Activated CD4-positive, CD25-positive, alpha-beta regulatory T cell (primary cell): ENCODE data around the gene RNF166.

Source experiments
- DNase-seq, 4 experiments: peaks; one replicate each; lab custom pipeline; 2025; lab: John Stamatoyannopoulos, UW

RNF166 gene

DNA sequence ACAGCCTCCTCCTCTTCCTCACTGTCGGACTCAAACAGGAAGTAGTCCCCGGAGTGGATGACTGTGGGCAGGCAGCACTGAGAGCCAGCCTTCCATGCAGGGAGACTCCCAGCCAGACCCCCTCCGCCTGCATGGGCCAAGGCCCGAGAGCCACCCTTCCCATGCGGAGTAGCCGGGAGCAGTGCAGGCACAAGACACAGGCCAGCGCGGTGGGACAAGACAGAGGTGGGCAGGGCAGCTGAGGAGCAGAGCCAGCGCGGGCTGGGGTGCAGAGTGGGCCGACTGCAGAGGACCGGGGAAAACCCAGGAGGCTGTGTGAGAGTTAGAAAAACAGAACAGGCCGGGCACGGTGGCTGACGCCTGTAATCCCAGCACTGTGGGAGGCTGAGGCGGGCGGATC is 17.7 kb upstream of the RNF166 start:
- DNase-seq, result no peak

DNA sequence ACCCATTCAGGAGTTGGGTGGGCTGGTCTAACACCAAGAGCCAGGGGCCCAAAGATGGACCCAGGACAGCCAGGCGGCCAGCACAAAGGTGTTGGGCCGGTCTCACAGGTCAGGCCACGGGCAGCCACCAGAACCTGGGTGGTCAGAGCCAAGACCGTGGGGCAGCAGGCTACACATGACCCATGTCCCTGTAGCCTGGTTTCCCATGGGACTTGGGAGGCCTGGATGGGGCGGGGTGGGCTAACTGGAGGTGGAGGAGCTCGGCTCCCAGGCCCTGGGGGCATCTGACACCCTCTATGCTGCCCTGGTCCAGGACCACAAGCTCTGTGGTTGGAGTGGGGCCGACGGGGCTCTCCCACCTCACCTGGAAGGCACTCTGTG is 17.3 kb upstream of the RNF166 start:
- DNase-seq, result no peak

DNA sequence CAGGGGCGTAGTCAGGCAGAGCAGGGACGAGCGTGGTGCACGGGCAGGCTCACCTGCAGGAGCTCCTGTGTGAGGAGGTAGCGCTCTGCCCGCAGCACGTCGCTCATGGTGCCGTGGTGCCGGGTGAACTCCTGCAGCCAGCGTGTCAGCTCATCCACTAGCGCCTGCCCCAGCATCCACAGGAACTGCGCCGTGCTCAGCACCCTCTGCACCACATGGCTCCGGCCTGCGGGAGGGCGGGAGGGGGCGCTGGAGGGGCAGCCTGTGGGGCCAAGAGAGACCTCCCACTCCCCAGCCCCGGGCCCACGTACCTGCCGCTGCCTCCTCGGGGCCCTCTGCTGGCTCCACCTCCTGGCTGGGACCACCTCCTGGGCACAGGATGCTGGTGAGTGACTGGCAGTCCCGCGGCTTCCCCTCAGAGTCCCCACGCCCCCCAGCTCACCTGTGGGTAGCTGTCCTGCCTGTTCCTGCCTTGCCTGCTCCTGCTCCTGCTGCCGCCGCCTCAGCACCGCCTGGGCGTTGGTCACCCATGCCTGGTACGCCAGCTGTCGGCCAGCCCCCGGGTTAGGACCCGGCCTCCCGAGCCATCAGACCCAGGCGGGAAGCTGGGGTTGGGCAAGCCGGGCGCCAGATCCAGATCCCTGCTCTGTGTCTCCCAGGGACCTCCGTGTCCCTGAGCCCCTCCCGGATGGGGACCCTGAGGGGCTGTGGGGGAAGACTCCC is 16.7 kb upstream of the RNF166 start:
- DNase-seq, result no peak

DNA sequence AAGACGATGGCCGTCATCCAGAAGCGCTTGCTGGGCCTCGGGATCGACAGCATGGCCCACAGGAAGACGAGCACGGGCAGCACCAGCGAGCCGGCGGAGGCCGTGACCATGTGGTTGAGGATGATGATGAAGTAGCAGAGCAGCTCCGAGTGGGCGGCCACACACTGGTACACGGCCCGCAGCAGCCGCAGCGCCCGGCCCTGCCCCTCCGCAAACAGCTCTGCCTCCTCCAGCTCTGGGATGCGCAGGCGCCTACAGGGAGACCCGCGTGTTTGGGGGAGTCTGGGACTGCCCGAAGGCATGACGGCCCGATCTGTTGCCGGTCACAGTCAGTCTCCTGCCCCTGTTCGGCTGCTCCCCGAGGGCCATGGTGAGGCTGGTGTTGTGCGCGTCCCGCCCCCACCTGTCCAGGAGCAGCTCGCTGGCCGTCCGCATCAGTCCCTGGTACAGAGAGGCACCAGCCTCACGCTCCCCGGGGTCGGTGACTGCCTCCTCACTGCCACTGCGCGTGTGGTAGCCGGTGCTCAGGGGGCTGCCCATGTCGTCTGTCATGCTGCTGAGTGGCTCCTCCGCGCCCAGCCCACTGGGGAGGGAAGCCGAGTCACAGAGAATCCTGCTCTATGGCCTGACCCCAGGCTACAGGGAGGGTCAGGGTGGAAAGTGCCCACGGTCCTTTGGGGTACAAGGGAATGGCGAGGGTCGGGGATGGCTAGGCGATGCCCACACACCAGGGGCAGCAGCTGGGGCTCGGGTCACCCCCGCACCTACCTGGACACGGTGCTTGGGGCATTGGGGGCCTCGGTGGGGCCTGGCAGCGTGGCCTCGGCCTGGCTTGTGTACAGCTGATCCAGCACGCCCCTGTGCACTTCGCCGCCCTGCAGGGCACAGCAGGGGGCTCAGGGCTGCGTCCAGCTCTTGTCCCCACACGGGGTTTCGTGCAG is 15.9 kb upstream of the RNF166 start:
- no peak for DNase-seq

DNA sequence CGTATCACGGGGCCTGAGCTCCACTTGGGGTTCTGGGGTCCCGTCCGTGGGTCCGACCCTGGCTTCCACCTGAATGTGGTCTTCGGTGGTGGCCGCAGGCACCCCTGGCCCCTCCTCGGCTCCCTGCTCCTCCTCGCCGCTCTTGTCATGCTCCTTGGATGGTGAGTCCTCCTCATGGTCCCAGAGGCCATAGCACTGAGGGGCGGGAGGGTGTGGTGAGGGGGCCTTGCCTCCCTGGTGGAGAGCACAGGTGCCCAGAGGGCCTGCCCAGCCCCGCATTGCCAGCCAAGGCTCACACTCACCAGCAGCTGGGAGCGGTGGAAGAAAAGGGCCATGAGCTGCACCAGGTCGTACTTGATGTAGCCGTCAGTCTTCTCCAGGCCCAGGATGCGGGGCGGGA is 15.0 kb upstream of the RNF166 start:
- no peak for DNase-seq

DNA sequence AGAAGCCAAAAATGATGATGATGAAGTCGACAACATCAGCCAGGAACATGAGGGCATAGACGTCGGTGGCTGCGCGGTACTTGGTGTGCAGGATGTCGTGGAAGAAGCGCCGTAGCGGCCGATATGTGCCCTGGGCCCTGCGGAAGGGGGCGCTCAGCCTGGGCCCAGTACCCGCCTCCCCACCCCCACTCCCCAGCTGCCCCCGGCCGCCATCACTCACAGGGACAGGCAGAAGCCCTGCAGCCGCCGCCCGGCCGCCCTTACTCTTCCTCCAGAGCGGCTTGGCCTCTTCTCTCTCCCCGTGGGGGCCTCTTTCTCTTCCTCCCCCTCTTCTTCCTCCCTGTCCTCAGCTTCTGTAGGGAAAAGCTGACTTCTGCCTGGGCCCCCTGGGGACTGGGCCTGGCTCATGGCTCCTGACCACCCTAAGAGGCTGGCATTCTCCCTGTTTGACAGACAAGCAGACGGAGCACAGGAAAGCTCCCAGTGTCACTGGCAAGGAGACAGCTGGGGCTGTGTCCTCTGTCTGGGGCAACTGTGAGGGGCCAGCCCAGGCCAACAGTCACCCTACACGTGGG is 14.3 kb upstream of the RNF166 start:
- DNase-seq, result no peak

DNA sequence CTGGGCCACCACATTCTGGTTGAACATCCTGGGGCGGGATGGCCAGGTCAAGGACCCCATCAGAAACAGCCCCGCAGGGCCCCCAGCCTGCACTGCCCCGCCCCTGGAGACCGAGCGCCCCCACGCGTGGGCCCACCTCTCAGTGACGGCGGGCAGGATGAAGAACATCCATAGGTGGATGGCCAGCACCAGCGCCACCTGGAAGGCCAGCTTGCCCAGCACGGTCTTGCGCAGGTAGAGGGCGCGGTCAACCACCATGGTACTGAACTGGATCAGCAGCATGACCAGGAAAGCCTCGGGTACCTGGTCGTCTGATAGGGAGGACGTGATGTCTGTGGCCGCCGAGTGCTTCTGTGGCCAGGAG is 13.7 kb upstream of the RNF166 start:
- no peak for DNase-seq

DNA sequence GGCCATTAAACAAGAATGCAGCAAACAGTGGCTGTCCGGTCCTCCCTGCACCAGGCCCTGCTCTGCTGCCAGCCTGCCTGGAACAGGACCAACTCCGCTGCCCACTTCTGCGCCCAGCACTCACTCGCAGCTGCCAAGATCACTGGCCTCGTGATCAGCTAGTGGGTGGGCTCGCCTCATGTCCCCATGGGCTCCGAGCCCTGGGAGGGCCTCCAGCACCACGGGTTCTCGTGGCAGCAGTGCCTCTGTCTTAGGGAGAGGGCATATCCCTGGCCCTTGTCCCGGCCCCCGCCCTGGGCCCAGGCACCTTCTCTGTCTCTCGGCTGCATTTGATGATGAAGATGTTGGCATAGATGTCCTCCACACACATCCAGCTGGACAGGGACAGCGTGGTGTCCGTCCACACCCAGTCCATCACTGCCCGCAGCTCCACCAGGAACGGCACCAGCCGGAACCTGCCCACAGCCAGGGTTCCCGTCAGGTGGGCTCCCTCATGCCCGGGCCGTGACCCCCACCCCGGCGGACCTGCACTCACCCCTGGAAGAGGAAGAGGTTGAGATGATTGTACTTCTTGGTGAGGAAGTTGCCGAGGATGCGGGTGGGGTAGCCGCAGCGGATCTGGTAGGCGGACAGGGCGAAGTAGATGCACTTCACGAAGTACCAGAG is 13.2 kb upstream of the RNF166 start:
- no peak for DNase-seq

DNA sequence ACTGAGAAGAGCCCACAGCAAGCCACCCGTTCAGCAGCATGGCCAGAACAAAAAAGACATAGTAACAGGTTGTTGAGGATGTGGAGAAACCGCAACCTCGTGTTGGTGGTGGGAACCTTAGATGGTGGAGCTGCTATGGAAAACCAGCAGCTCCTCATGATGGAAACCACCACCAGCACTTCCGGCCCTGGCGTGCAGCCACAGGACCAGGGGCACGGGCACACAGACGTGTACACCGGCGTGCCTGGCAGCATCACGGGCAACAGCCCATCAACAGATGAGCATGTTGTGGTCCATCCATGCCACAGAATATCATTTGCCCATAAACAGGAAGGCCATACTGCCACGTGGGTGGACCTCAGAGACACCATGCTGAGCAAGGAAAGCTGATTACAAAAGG is 12.0 kb upstream of the RNF166 start:
- no peak for DNase-seq

DNA sequence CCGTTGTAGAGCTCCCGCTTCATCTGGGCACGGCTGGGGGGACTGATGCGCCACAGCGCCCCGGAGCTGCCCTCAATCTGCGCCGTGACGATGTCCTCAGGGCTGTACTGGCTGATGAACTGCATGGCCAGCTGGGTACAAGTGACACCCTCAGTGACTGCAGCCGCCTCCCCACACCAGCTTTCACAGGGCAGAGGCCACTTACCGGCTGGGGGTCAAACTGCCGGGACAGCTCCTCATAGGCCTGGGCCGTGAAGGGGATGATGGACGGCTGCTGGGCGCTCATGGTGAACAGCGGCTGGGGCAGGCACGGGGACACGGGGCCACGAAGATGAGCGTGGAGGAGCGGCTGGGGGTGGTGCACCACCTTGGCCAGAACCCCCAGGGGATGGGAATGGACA is 10.4 kb upstream of the RNF166 start:
- DNase-seq, result no peak

DNA sequence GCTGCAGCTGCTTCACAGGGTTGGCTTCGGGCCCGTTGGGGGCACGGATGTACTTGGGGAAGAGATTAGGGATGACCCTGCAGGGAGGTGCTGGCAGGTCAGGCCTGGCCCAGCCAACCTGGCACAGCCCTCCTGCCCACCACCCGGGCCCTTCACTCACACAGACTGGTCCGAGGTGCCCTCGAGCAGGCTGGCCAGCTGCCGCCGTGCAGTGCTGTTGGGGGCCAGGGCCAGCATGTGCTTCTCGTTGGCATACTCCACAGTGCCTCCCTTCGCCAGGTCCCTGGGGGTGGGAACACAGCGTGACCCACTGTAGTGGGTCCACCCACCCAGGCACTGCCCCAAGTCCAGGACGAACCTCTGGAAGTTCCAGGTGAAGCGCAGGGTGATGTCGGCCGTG is 10.0 kb upstream of the RNF166 start:
- no peak for DNase-seq

DNA sequence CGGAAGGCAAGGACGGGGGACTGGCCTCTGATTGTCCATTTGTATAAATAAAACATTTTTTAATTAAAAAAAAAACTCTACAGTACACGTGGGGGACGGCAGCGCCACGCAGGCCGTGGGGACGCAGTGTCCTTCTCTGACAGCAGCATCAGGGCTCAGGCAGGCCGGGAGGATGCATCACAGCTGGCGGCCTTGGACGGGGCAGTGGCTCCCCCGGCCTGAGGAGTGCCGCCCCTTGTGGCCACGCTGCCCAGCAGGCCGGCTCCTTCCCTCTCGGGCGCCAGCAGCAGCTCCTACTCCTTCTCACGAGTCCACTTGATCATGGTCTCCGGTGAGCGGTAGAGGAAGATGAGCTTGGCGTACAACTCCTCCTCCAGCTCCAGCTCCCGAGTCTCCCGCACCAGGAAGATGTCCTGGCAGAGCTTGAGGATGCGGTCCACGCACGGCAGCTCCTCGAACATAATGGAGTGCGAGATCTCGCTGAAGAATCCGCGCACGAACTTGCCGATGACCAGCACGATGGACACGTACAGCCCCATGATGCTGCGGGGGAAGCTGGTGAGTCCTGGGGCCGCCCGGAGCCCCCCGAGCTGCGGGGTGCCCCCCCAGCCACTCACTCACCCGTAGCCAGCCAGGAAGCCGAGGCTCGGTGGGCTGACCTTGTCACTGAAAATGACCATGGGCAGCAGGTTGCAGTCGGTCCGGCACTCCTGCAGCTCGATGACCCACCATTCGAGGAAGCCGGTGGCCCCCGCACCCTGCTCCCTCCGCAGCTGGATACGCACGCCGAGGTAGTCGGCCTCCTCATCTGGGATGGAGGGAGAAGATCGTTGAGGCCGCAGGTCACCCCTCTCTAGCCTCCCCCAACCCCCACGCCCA is 9.3 kb upstream of the RNF166 start:
- no peak for DNase-seq

DNA sequence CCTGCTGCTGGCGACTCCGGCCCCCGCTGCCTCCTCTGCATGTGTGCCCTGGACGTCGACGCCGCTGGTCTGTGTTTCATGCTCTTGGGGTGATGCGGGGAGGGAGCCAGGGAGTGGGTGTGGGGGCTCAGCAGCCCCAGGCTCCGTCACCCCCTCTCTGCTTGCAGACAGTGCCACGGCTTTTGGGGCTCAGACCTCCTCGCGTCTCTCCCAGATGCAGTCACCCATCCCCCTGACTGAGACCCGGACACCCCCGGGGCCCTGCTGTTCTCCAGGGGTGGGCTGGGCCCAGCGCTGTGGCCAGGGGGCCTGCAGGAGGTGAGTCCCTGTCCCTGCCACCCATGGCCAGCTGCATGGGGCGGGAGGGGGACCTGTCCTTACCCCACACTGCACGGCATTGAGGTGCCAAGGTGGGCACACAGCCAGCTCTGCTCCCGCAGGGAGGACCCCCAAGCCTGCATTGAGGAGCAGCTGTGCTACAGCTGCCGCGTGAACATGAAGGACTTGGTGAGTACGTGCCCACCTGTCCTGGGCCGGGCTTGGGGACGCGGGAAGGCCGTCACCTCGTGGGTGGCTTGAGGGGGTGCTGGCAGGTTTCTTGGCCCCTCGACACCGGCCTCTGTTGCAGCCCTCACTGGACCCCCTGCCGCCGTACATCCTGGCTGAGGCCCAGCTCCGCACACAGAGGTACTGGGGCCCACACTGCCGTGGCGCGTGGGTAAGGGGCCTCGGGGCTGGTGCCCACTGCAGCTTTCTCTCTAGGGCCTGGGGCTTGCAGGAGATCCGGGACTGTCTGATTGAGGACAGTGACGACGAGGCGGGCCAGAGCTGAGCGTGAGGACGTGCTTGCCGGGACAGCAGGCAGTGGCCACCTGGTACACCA is 8.5 kb upstream of the RNF166 start:
- DNase-seq, result no peak

DNA sequence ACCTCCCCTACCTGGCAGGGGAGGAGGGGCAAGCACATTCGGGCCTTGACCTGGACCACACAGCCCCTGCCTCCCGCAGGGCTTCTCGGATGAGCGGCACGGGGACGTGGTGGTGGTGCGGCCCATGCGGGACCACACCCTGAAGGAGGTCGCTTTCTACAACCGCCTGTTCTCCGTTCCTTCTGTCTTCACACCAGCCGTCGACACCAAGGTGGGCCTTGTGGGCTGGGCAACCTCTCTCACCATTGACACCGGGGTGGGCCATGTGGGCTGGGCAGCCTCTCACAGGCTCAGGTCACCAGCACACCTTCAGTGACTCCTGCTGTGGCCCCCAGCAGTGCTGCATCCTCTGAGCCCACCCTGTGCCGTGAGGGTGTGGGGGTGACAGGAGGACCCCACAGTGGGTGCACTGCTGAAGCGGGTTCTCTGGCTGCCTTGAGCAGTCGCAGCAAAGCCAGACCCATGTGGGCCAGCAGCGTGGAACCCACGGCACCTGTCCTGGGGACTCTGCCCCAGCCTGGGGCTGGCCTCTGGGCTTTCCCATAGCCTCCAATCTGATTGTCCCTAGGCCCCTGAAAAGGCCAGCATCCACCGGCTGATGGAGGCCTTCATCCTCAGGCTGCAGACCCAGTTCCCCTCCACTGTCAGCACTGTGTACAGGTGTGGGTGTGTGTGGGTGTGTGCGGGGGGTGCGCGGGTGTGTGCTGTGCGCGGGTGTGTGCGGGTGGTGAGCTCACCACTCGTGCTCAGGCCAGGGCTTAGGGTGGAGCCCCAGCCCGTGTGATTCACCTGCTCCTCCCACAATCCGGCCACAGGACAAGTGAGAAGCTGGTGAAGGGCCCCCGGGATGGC is 7.6 kb upstream of the RNF166 start:
- no peak for DNase-seq

DNA sequence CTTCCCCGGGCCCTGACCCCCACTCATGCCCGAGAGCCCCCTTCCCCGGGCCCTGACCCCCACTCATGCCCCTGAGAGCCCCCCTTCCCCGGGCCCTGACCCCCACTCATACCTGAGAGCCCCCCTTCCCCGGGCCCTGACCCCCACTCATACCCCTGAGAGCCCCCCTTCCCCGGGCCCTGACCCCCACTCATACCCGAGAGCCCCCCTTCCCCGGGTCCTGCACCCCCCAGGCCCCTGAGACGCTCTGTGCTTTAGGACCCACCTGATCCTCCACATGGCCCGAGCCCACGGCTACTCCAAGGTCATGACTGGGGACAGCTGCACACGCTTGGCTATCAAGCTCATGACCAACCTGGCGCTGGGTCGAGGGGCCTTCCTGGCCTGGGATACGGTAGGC is 6.8 kb upstream of the RNF166 start:
- DNase-seq, result no peak

DNA sequence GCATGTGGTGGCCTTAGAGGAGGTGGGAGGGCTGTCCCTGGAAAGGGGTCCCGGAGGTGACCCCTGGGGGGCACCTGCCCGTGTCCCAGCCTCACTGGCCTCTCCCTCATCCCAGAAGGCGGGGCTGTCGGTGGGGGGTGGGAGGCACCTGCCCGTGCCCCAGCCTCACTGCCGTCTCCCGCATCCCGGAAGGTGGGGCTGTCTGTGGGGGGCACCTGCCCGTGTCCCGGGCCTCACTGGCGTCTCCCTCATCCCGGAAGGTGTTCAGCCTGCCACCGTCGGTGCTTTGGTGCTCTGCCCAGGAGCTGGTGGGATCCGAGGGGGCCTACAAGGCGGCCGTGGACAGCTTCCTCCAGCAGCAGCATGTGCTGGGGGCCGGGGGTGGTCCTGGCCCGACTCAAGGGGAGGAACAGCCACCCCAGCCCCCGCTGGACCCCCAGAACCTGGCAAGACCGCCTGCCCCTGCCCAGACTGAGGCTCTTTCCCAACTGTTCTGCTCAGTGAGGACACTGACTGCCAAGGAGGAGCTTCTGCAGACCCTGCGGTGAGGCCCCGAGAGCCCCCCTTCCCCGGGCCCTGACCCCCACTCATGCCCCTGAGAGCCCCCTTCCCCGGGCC is 6.3 kb upstream of the RNF166 start:
- no peak for DNase-seq

DNA sequence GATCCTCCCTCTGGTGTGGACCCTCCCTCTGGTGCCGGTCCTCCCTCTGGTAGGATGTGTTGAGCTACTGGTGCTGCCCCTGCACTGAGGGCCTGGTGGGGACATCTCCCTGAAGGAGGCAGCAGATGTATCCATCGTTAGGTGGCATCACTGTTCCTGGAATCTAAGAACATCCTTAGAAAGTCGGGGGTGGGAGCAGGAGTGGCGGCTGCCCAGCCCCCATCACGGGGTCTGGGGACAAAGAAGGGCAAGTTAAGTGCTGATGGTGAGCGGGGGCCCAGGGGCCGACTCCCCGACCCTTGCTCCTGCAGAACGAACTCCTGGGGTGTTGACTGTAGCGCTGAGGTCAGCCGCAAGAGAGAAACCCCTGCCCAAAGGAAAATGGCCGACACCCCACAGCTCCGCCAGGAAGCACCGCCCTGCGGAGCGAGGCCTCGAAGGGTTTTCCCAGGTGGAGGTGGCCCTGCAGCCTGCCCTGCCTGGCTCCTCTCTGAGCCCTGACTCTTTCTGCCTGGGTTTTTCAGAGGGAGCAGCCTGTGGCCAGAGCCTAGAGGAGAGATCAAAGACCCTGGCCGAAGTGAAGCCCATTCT is 5.6 kb upstream of the RNF166 start:
- DNase-seq, result no peak

DNA sequence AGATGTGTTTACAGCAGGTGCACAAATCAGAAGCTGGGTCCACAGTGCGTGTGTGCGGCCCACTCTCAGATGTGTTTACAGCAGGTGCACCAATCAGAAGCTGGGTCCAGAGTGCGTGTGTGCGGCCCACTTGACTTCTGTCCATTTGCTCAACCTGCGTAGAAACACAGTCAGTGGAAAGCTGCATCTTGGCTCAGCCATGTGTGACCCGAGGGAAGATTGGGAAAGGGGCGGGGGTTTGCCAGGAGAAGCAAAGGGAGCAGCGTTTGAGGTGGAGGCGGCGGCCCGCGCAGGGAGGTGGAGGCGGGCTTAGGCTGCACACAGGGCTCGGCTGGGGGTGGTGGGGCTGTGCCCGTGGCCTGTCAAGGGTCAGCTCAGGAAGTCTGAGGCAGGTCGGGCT is 4.3 kb upstream of the RNF166 start:
- DNase-seq, result no peak
